Peyer's patch (tissue), 4 donors: ENCODE measurements around the gene DEAF1. TPM values are rescaled to one million over a fixed set of nuclear protein-coding genes. Genes with fewer than 3 reads are reported as not detected.
"Not testable (repeated sequence)": the region's sequence is repeated elsewhere in the genome, so short reads cannot be mapped to it uniquely, and the experiment has no call there.

Experiments
- DNase-seq, 3 donors: peaks; one replicate each; pipeline ENCODE4 v3.0.0-alpha.2; 2017 to 2019
- H3K27ac ChIP-seq, 4 donors: fragments of 200-600 bp; sonication (generic); one replicate each; pipeline ENCODE4 v1.5.1; 2016 to 2019
- H3K27me3 ChIP-seq, 2 donors: fragments of 200-600 bp; sonication (generic); one replicate each; pipeline ENCODE4 v1.5.1; 2019
- H3K36me3 ChIP-seq, 3 donors: fragments of 200-600 bp; sonication (generic); one replicate each; pipeline ENCODE4 v1.5.1; 2016 to 2019
- H3K4me1 ChIP-seq, 4 donors: fragments of 200-600 bp; sonication (generic); one replicate each; pipeline ENCODE4 v1.5.1; 2016 to 2019
- H3K4me3 ChIP-seq, 4 donors: fragments of 200-600 bp; sonication (generic); 1 replicate in 3 of 4; 2 replicates in 1 of 4; pipeline ENCODE4 v1.5.1; 2016 to 2019; ENCODE audit warnings: mild to moderate bottlenecking in 1 of 4
- H3K9me3 ChIP-seq, 4 donors: fragments of 200-600 bp; sonication (generic); one replicate each; pipeline ENCODE4 v1.5.1; 2016 to 2019; ENCODE audit warnings: mild to moderate bottlenecking in 1 of 4
- POLR2A ChIP-seq, 2 donors: fragments of 450-650 bp; IDR thresholded peaks; one replicate each; pipeline ENCODE4 v1.5.1; 2017; ENCODE audit warnings: antibody characterized with exemption in 2 of 2, mild to moderate bottlenecking in 2 of 2, moderate library complexity in 2 of 2
- total RNA-seq, 4 donors: library from RNA; depleted of rRNA; stranded (reverse); fragments of >200 nt; gene quantifications; one replicate each; pipeline ENCODE4 v1.1.0, GENCODE V29; 2016
- TF ChIP-seq, protein P1 (sequence below), 6 experiments: fragments of 450-650 bp in 4 of 6; fragments of 200-600 bp in 2 of 6; sonication (generic) in 1 of 6; IDR thresholded peaks; one replicate each; pipeline ENCODE4 v1.5.1; 2017 to 2019; ENCODE audit warnings: antibody characterized with exemption in 6 of 6, mild to moderate bottlenecking in 3 of 6, moderate library complexity in 1 of 6

The DEAF1 gene
- total RNA-seq, 4 donors from 2014 or later: 14.9 to 56.2 (median 47.0) TPM

- no peaks in the 10 kb centered on the region for H3K9me3 ChIP-seq
- H3K4me1 ChIP-seq: peaks cover 3 to 22% (median 15%) of the 10 kb centered on the region in 4 donors
- H3K27ac ChIP-seq: peak overlapping the region in 1 of 4 donors; percentile 39
- H3K36me3 ChIP-seq: peaks cover 0 to 38% (median 0%) of the 10 kb centered on the region in 3 donors
- TF ChIP-seq POLR2A (IDR thresholded peaks at IDR 0.05): no peak
- TF ChIP-seq, protein P1, sequence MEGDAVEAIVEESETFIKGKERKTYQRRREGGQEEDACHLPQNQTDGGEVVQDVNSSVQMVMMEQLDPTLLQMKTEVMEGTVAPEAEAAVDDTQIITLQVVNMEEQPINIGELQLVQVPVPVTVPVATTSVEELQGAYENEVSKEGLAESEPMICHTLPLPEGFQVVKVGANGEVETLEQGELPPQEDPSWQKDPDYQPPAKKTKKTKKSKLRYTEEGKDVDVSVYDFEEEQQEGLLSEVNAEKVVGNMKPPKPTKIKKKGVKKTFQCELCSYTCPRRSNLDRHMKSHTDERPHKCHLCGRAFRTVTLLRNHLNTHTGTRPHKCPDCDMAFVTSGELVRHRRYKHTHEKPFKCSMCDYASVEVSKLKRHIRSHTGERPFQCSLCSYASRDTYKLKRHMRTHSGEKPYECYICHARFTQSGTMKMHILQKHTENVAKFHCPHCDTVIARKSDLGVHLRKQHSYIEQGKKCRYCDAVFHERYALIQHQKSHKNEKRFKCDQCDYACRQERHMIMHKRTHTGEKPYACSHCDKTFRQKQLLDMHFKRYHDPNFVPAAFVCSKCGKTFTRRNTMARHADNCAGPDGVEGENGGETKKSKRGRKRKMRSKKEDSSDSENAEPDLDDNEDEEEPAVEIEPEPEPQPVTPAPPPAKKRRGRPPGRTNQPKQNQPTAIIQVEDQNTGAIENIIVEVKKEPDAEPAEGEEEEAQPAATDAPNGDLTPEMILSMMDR (IDR thresholded peaks at IDR 0.05): no peak
- no peak overlapping the region for H3K4me3 ChIP-seq
- DNase-seq: no peak
- H3K27me3 ChIP-seq: no peaks in the 10 kb centered on the region
Observed at GRCh38 chr11:690738-691633, 4.0 kb downstream of the DEAF1 start.

- H3K4me3 ChIP-seq, H3K27me3 ChIP-seq, DNase-seq, H3K27ac ChIP-seq, H3K9me3 ChIP-seq: not testable (repeated sequence)
- H3K4me1 ChIP-seq: peaks cover 3 to 22% (median 15%) of the 10 kb centered on the region in 4 donors
- peaks cover 0 to 45% (median 0%) of the 10 kb centered on the region in 3 donors for H3K36me3 ChIP-seq
Observed at GRCh38 chr11:690244-690643, 4.8 kb downstream of the DEAF1 start.

DNA sequence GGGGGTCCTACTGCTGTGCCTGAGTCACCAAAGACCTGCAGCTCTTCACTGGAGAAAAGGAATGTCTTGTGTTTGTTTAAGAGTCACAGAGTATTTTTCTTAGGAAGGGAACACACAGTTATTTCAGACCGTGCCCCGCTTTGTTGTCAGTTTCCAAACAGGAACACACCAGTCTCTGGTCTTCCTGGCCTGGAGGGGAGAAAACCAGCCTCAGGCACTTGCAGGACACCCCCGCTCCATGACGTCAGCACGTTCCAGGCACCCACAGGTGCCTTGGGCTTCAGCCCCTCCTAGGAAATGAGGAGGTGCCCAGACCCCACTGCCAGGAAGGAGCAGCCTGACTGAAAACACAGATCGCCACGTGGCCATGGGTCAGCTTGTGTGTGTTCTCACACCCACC, 5.4 kb downstream of the DEAF1 start:
- no peak for TF ChIP-seq POLR2A (IDR thresholded peaks at IDR 0.05)
- TF ChIP-seq, protein P1 (IDR thresholded peaks at IDR 0.05): no peak
- H3K27me3 ChIP-seq: no peaks in the 10 kb centered on the region
- peaks cover 3 to 21% (median 14%) of the 10 kb centered on the region in 4 donors for H3K4me1 ChIP-seq
- H3K36me3 ChIP-seq: peaks cover 0 to 51% (median under 1%) of the 10 kb centered on the region in 3 donors
- DNase-seq: peak in 1 of 3 donors; percentile 43
- H3K4me3 ChIP-seq: no peak overlapping the region
- no peaks in the 10 kb centered on the region for H3K9me3 ChIP-seq
- H3K27ac ChIP-seq: no peak overlapping the region

DNA sequence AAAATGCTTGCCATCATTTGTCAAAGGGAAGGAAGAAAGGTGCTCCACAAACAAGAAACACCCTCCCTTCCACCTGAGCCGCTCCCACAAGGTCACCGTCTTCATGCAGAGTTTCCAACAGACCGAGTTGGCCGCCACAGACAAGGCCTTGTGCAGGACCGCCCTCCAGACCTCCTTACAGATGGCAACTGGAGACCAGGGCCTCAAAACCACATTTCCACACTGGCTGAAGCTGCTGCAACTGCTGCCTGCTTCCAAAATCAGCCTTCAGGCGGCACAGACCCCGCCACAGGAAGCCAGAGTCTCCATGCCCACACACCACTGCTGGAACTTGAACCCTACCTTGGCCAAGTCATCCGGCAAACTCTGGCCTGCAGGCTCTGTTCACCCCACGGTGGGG, 6.3 kb downstream of the DEAF1 start:
- no peak overlapping the region for H3K27ac ChIP-seq
- H3K4me3 ChIP-seq: no peak overlapping the region
- no peaks in the 10 kb centered on the region for H3K9me3 ChIP-seq
- peaks cover 0 to 60% (median 3%) of the 10 kb centered on the region in 3 donors for H3K36me3 ChIP-seq
- TF ChIP-seq POLR2A (IDR thresholded peaks at IDR 0.05): no peak
- TF ChIP-seq, protein P1 (IDR thresholded peaks at IDR 0.05): no peak
- DNase-seq: peak in 1 of 3 donors; percentile 40
- H3K27me3 ChIP-seq: no peaks in the 10 kb centered on the region
- peaks cover 0 to 12% (median 5%) of the 10 kb centered on the region in 4 donors for H3K4me1 ChIP-seq

DNA sequence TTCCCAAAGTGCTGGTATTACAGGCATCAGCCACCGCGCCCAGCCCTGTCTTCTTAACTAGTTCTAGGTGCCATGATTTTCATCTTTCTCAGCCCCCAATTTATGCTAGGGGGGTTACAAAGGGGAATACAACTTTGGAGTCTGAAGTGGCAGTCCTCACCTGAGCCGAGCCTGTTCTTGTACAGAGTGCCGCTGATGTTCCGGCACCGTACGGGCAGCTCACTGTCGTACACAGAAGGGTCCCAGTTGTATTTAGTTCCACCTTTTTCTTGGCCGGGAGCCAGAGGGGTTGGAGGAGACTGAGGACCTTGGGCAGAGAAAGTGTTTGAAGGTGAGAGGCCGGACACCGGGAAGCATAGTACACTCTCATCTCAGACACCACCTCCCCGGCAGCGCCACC, 7.3 kb downstream of the DEAF1 start:
- Histone ChIP-seq H3K4me3 (no peak overlapping the region), H3K27me3 (no peaks in the 10 kb centered on the region), H3K27ac (no peak overlapping the region), H3K9me3 (no peaks in the 10 kb centered on the region), H3K4me1 (peaks cover 0 to 7% (median 0%) of the 10 kb centered on the region in 4 donors), H3K36me3 (peaks cover 0 to 66% (median 3%) of the 10 kb centered on the region in 3 donors)
- no peak for TF ChIP-seq POLR2A (IDR thresholded peaks at IDR 0.05)
- TF ChIP-seq, protein P1 (IDR thresholded peaks at IDR 0.05): no peak
- DNase-seq: no peak
